Thyroid gland (tissue), 4 donors: Measurements from ENCODE around the gene SIPA1L3. TPM values are rescaled to one million over a fixed set of nuclear protein-coding genes. Genes with fewer than 3 reads are reported as not detected.
A peak's percentile ranks its signal among the peaks of the same experiment; 100 is the strongest.

Experiments used
- DNase-seq, 2 donors: peaks; one replicate each; pipeline ENCODE4 v3.0.0-alpha.2; 2019
- H3K27ac ChIP-seq, 3 donors: fragments of 200-600 bp; sonication (generic); 1 replicate in 2 of 3; 2 replicates in 1 of 3; pipeline ENCODE4 v1.5.1; 2016 to 2019; ENCODE audit warnings: mild to moderate bottlenecking in 1 of 3, moderate library complexity in 1 of 3
- H3K27me3 ChIP-seq: fragments of 200-600 bp; sonication (generic); one replicate; pipeline ENCODE4 v1.5.1; 2019
- H3K36me3 ChIP-seq, 2 donors: fragments of 200-600 bp; sonication (generic); one replicate each; pipeline ENCODE4 v1.5.1; 2016 to 2019
- H3K4me1 ChIP-seq, 2 donors: fragments of 200-600 bp; sonication (generic); one replicate each; pipeline ENCODE4 v1.5.1; 2017 to 2019
- H3K4me3 ChIP-seq, 3 donors: fragments of 200-600 bp; sonication (generic); replicated peaks in 1 of 3; 1 replicate in 2 of 3; 2 replicates in 1 of 3; pipeline ENCODE4 v1.5.1; 2016; ENCODE audit warnings: mild to moderate bottlenecking in 1 of 3
- H3K9me3 ChIP-seq: fragments of 200-600 bp; sonication (generic); one replicate; pipeline ENCODE4 v1.5.1; 2017
- POLR2A ChIP-seq, 2 donors: fragments of 450-650 bp; IDR thresholded peaks; one replicate each; pipeline ENCODE4 v1.6.1; 2017; ENCODE audit warnings: antibody characterized with exemption in 2 of 2, mild to moderate bottlenecking in 2 of 2, moderate library complexity in 1 of 2
- WGBS, 2 donors: methylation state at CpG; one replicate each; pipeline ENCODE4 v1.1.5; 2017; 5-methylcytosine and 5-hydroxymethylcytosine counted together
- intact Hi-C: fragments of 100-400 bp; cut with DNase I; formaldehyde crosslinking; loops from one replicate; pipeline ENCODE4 v1.15.1; 2023
- total RNA-seq, 4 donors: library from RNA; depleted of rRNA; stranded (reverse); fragments of >200 nt; gene quantifications; one replicate each; pipeline ENCODE4 v1.2.3, GENCODE V29; 2016
- TF ChIP-seq, protein P1 (sequence below), 6 experiments: fragments of 200-600 bp in 3 of 6; fragments of 450-650 bp in 3 of 6; sonication (generic) in 3 of 6; IDR thresholded peaks; one replicate each; pipeline ENCODE4 v1.5.1; 2016 to 2019; ENCODE audit warnings: antibody characterized with exemption in 6 of 6, mild to moderate bottlenecking in 2 of 6, inconsistent platforms in 1 of 6, moderate library complexity in 1 of 6

Gene SIPA1L3
- total RNA-seq, 4 donors from 2014 or later = 39.4 to 130 (median 116) TPM

DNA sequence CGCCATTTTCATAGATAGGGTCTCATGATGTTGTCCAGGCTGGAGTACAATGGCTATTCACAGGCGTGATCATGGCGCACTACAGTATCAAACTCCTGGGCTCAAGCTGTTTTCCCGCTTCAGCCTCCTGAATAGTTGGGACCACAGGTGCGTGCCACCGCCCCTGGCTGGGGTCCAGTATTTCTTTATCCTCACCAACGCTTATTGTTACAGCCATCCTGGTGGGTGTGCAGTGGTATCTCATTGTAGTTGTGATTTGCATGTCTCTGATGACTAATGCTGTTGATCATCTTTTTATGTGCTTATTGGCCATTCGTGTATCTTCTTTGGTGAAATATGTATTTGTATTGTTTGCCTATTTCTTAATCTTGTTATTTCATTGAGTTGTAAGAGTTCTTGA is 49.0 kb downstream of the SIPA1L3 start:
- no peaks in the 10 kb centered on the region for H3K36me3 ChIP-seq
- H3K27me3 ChIP-seq = no peaks in the 10 kb centered on the region
- no peak for DNase-seq
- peaks cover 20 to 30% of the 10 kb centered on the region in 2 donors for H3K4me1 ChIP-seq
- TF ChIP-seq, protein P1, sequence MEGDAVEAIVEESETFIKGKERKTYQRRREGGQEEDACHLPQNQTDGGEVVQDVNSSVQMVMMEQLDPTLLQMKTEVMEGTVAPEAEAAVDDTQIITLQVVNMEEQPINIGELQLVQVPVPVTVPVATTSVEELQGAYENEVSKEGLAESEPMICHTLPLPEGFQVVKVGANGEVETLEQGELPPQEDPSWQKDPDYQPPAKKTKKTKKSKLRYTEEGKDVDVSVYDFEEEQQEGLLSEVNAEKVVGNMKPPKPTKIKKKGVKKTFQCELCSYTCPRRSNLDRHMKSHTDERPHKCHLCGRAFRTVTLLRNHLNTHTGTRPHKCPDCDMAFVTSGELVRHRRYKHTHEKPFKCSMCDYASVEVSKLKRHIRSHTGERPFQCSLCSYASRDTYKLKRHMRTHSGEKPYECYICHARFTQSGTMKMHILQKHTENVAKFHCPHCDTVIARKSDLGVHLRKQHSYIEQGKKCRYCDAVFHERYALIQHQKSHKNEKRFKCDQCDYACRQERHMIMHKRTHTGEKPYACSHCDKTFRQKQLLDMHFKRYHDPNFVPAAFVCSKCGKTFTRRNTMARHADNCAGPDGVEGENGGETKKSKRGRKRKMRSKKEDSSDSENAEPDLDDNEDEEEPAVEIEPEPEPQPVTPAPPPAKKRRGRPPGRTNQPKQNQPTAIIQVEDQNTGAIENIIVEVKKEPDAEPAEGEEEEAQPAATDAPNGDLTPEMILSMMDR (IDR thresholded peaks at IDR 0.05) = no peak
- TF ChIP-seq POLR2A (IDR thresholded peaks at IDR 0.05) = no peak
- H3K9me3 ChIP-seq = no peaks in the 10 kb centered on the region
- intact Hi-C loops = no loop called here
- no peak overlapping the region for H3K27ac ChIP-seq
- 82 to 85% methylated on average over 8 of the region's 8 CpGs for WGBS, 2 donors
- H3K4me3 ChIP-seq = no peak overlapping the region

DNA sequence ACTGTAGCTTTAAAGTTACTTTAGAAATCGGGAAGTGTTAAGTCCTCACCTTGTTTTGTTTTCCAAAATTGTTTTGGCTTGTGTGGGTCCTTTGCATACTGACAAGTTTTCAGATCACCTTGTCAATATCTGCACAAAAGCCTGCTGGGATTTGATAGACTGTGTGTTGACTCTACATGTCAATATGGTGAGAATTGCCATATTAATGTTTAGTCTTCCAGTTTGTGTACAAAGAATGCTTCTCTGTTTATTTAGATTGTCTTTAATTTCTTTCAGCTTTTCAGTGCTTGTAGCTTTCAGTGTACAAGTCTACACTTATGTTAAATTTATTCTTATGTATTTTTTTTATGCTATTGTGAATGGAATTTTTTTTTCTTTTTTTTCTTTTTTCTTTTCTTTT is 50.2 kb downstream of the SIPA1L3 start:
- Histone ChIP-seq H3K27me3 (no peaks in the 10 kb centered on the region), H3K27ac (no peak overlapping the region), H3K4me3 (no peak overlapping the region), H3K36me3 (no peaks in the 10 kb centered on the region), H3K9me3 (no peaks in the 10 kb centered on the region), H3K4me1 (peaks cover 20 to 29% of the 10 kb centered on the region in 2 donors)
- no peak for TF ChIP-seq POLR2A (IDR thresholded peaks at IDR 0.05)
- TF ChIP-seq, protein P1 (IDR thresholded peaks at IDR 0.05) = no peak
- no peak for DNase-seq
- intact Hi-C loops = no loop called here
- 87 to 96% methylated on average over 1 of the region's 1 CpG for WGBS, 2 donors

DNA sequence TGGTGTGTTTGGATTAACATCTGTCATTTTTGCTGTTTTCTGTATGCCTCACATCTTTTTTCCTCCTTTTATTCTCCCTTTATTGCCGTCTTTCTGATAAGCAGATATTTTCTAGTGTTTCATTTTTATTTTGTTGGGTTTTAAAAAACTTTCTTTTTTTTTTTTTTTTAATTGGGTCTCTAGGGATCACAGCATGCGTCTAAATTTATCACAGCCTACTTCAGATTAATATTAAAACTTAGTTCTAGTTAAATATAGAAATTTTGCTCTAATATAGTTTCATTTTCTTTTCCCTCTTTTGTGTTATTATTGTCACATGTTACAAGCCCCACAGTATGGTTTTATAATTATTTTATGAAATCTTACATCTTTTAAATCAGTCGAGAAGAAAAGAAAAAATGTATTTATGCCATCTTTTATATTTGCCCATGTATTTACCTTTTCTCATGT is 52.7 kb downstream of the SIPA1L3 start:
- Histone ChIP-seq H3K9me3 (no peaks in the 10 kb centered on the region), H3K27me3 (no peaks in the 10 kb centered on the region), H3K36me3 (no peaks in the 10 kb centered on the region), H3K4me3 (no peak overlapping the region), H3K4me1 (peaks cover 24 to 30% of the 10 kb centered on the region in 2 donors), H3K27ac (no peak overlapping the region)
- no peak for DNase-seq
- 73 to 78% methylated on average over 3 of the region's 3 CpGs for WGBS, 2 donors
- intact Hi-C loops = no loop called here
- no peak for TF ChIP-seq POLR2A (IDR thresholded peaks at IDR 0.05)
- TF ChIP-seq, protein P1 (IDR thresholded peaks at IDR 0.05) = no peak

DNA sequence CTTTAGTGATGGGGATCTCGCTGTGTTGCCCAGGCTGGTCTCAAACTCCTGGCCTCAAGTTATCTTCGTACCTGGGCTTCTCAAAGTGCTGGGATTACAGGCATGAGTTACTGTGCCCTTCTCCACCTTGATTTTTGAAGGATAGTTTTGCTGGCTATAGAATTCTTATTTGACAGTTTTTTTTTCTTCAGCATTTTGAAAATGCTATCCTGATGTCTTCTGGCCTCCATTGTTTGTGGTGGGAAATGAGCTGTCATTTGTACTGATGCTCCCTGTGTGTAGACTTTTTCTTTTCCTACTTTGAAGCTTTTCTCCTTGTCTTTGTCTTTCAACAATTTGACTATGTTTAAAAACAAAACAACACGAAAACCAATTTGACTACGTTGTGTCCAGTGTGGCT is 54.2 kb downstream of the SIPA1L3 start:
- WGBS, 2 donors = 97 to 100% methylated on average over 4 of the region's 4 CpGs

DNA sequence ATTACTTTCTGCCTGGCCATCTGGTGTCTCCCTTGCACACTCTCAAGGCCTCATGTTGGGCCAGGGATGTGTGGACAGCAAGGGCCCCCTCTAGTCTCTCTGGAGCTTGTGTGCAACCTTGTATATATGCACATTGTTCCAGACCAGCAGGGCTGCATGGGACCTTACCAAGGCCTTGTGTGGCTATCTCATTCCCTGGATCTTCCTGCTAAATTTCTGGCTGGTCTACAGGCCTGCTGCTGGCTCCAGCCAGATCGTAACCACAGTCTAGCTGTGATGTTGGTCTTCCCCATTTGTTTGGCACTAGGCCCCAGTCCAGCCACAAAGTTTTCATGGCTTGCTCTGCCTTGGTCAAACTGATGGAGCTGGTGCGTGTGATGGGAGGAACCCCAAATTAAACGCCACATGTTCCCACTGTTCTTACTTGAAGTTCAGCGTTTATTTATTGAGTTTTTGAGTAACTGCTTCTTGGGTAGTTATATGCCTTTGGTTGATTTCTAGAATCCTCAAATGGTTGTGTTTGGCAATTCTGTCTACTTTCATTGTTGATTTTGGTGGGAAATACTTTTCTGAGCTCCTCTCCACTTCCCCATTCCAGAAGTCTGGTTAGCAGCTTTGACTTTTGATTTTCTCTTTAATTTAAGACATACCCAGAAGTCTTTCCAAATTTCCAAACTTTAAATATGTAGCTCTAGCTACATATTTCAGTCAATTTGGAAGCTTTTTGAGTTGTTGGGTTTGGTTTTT is 56.4 kb downstream of the SIPA1L3 start:
- no peak overlapping the region for H3K4me3 ChIP-seq
- H3K27ac ChIP-seq = peak overlapping the region; percentile 22 to 57 (median 43)
- TF ChIP-seq, protein P1 (IDR thresholded peaks at IDR 0.05) = no peak
- TF ChIP-seq POLR2A (IDR thresholded peaks at IDR 0.05) = no peak
- H3K27me3 ChIP-seq = no peaks in the 10 kb centered on the region
- no peaks in the 10 kb centered on the region for H3K36me3 ChIP-seq
- intact Hi-C loops = no loop called here
- peaks cover 26 to 36% of the 10 kb centered on the region in 2 donors for H3K4me1 ChIP-seq
- no peaks in the 10 kb centered on the region for H3K9me3 ChIP-seq
- no peak for DNase-seq
- WGBS, 2 donors = 82 to 85% methylated on average over 4 of the region's 4 CpGs

More for the DNA sequence above, 54.2 kb downstream of the SIPA1L3 start:
- H3K36me3 ChIP-seq = no peaks in the 10 kb centered on the region
- peaks cover 25 to 31% of the 10 kb centered on the region in 2 donors for H3K4me1 ChIP-seq
- no peak overlapping the region for H3K27ac ChIP-seq
- no peaks in the 10 kb centered on the region for H3K9me3 ChIP-seq
- DNase-seq = no peak
- intact Hi-C loops = no loop called here
- H3K27me3 ChIP-seq = no peaks in the 10 kb centered on the region
- H3K4me3 ChIP-seq = no peak overlapping the region
- no peak for TF ChIP-seq POLR2A (IDR thresholded peaks at IDR 0.05)
- TF ChIP-seq, protein P1 (IDR thresholded peaks at IDR 0.05) = no peak
